Measurements from ENCODE around the gene BMX.

BMX gene

GRCh38 chrX:15599461-15599860 is 98.9 kb downstream of the BMX start:
- Mint-ChIP-seq H3K9me3 (no peaks in the 10 kb centered on the region), H3K4me1 (no peaks in the 10 kb centered on the region), H3K36me3 (ENCODE audit: low read depth) (no peaks in the 10 kb centered on the region), H3K27ac (no peak overlapping the region), H3K27me3 (ENCODE audit: low read depth, poor library complexity) (no peaks in the 10 kb centered on the region), H3K4me3 (no peak overlapping the region)
- no peak for TF ChIP-seq CTCF (IDR thresholded peaks at IDR 0.05)
- DNase-seq: no peak

- Mint-ChIP-seq H3K9me3 (no peaks in the 10 kb centered on the region), H3K27ac (no peak overlapping the region), H3K4me1 (no peaks in the 10 kb centered on the region), H3K36me3 (ENCODE audit: low read depth) (no peaks in the 10 kb centered on the region), H3K4me3 (no peak overlapping the region), H3K27me3 (ENCODE audit: low read depth, poor library complexity) (no peaks in the 10 kb centered on the region)
- no peak for DNase-seq
- no peak for TF ChIP-seq CTCF (IDR thresholded peaks at IDR 0.05)
Measured at GRCh38 chrX:15600049-15600448, 99.4 kb downstream of the BMX start.

- no peak for DNase-seq
- H3K27me3 Mint-ChIP-seq (ENCODE audit: low read depth, poor library complexity): no peaks in the 10 kb centered on the region
- no peaks in the 10 kb centered on the region for H3K9me3 Mint-ChIP-seq
- no peak within 1 kb of the TSS for H3K4me3 Mint-ChIP-seq
- no peak within 1 kb of the TSS for H3K27ac Mint-ChIP-seq
- H3K4me1 Mint-ChIP-seq: no peaks in the 10 kb centered on the region
- TF ChIP-seq CTCF (IDR thresholded peaks at IDR 0.05): no peak
- H3K36me3 Mint-ChIP-seq (ENCODE audit: low read depth): no peaks in the 10 kb centered on the region
Measured at GRCh38 chrX:15600745-15601144, 100.1 kb downstream of the BMX start, which contains the start of gene ACE2. Gene ACE2 (minus strand): TSS chrX:15600960. CDS start chrX:15600911, 49 bp downstream.

GRCh38 chrX:15601932-15602331 is 101.3 kb downstream of the BMX start:
- no peak for DNase-seq
- Mint-ChIP-seq H3K4me1 (peaks cover 7% of the 10 kb centered on the region), H3K9me3 (no peaks in the 10 kb centered on the region), H3K36me3 (ENCODE audit: low read depth) (no peaks in the 10 kb centered on the region), H3K4me3 (no peak overlapping the region), H3K27me3 (ENCODE audit: low read depth, poor library complexity) (no peaks in the 10 kb centered on the region), H3K27ac (no peak overlapping the region)
- no peak for TF ChIP-seq CTCF (IDR thresholded peaks at IDR 0.05)

GRCh38 chrX:15602761-15603160 is 102.2 kb downstream of the BMX start:
- H3K36me3 Mint-ChIP-seq (ENCODE audit: low read depth): no peaks in the 10 kb centered on the region
- H3K27me3 Mint-ChIP-seq (ENCODE audit: low read depth, poor library complexity): no peaks in the 10 kb centered on the region
- no peak overlapping the region for H3K4me3 Mint-ChIP-seq
- DNase-seq: no peak
- peaks cover 10% of the 10 kb centered on the region for H3K4me1 Mint-ChIP-seq
- no peak for TF ChIP-seq CTCF (IDR thresholded peaks at IDR 0.05)
- H3K9me3 Mint-ChIP-seq: no peaks in the 10 kb centered on the region
- H3K27ac Mint-ChIP-seq: no peak overlapping the region

- Mint-ChIP-seq H3K27me3 (ENCODE audit: low read depth, poor library complexity) (peaks cover 4% of the 10 kb centered on the region), H3K36me3 (ENCODE audit: low read depth) (no peaks in the 10 kb centered on the region), H3K4me1 (peaks cover 10% of the 10 kb centered on the region), H3K27ac (no peak overlapping the region), H3K9me3 (no peaks in the 10 kb centered on the region), H3K4me3 (no peak overlapping the region)
- no peak for DNase-seq
- no peak for TF ChIP-seq CTCF (IDR thresholded peaks at IDR 0.05)
Measured at GRCh38 chrX:15605226-15605625, 104.6 kb downstream of the BMX start.

Data from nephron progenitor cell (in vitro differentiated cells).